NCI-H2029 treated with DMSO at 0.1 percent for 48 hours (cell line): Measurements from ENCODE around the gene FNIP2.
"Not testable (repeated sequence)": the region's sequence is repeated elsewhere in the genome, so short reads cannot be mapped to it uniquely, and the experiment has no call there.

Source experiments
- DNase-seq: peaks from one replicate; lab custom pipeline; 2025; lab: John Stamatoyannopoulos, UW

Gene FNIP2

GRCh38 chr4:158793430-158793829 lies 24.6 kb downstream of the FNIP2 start:
- not testable (repeated sequence) for DNase-seq

- no peak for DNase-seq
These were observed 27.7 kb downstream of the FNIP2 start for GRCh38 chr4:158796370-158797140.

- DNase-seq, result no peak
These were observed 29.2 kb downstream of the FNIP2 start for GRCh38 chr4:158798062-158798461.

- no peak for DNase-seq
These were observed 30.4 kb downstream of the FNIP2 start for GRCh38 chr4:158799013-158799770.

- no peak for DNase-seq
These were observed 31.0 kb downstream of the FNIP2 start for GRCh38 chr4:158799856-158800255.

- DNase-seq, result no peak
These were observed 32.2 kb downstream of the FNIP2 start for GRCh38 chr4:158801066-158801465.

GRCh38 chr4:158801677-158802076 lies 32.9 kb downstream of the FNIP2 start:
- no peak for DNase-seq

GRCh38 chr4:158802914-158803313 lies 34.1 kb downstream of the FNIP2 start:
- no peak for DNase-seq

- no peak for DNase-seq
These were observed 37.0 kb downstream of the FNIP2 start for GRCh38 chr4:158805635-158806471.

GRCh38 chr4:158807691-158808090 lies 38.9 kb downstream of the FNIP2 start:
- no peak for DNase-seq

- DNase-seq, result no peak
These were observed 39.6 kb downstream of the FNIP2 start for GRCh38 chr4:158808399-158808798.

- DNase-seq, result not testable (repeated sequence)
These were observed 40.4 kb downstream of the FNIP2 start for GRCh38 chr4:158809208-158809607.

GRCh38 chr4:158809611-158810486 lies 41.0 kb downstream of the FNIP2 start:
- DNase-seq, result no peak

GRCh38 chr4:158810487-158811215 lies 41.8 kb downstream of the FNIP2 start:
- DNase-seq, result no peak

- DNase-seq, result no peak
These were observed 42.4 kb downstream of the FNIP2 start for GRCh38 chr4:158811216-158811540.

- no peak for DNase-seq
These were observed 42.9 kb downstream of the FNIP2 start for GRCh38 chr4:158811704-158812103.

GRCh38 chr4:158812133-158812532 lies 43.3 kb downstream of the FNIP2 start:
- no peak for DNase-seq

- DNase-seq, result no peak
These were observed 43.7 kb downstream of the FNIP2 start for GRCh38 chr4:158812543-158812942.

GRCh38 chr4:158813113-158813512 lies 44.3 kb downstream of the FNIP2 start:
- DNase-seq, result no peak

- no peak for DNase-seq
These were observed 45.4 kb downstream of the FNIP2 start for GRCh38 chr4:158814207-158814606.
